Skeletal muscle tissue (tissue), 4 donors: ENCODE measurements around the gene SIN3A. TPM values are rescaled to one million over a fixed set of nuclear protein-coding genes. Genes with fewer than 3 reads are reported as not detected.
"Not testable (repeated sequence)": the region's sequence is repeated elsewhere in the genome, so short reads cannot be mapped to it uniquely, and the experiment has no call there.

ENCODE experiments used
- H3K27ac ChIP-seq: one replicate; pipeline ENCODE4 v1.7.0; 2013; ENCODE audit warnings: mild to moderate bottlenecking, low read depth, low read length, inconsistent platforms
- H3K27me3 ChIP-seq, 3 donors: one replicate each; pipeline ENCODE4 v1.7.0; 2013; ENCODE audit warnings: low read length in 3 of 3; ENCODE audit not compliant: control insufficient read depth in 3 of 3, insufficient read depth in 3 of 3
- H3K36me3 ChIP-seq, 3 donors: one replicate each; pipeline ENCODE4 v1.7.0; 2013; ENCODE audit warnings: low read length in 3 of 3; ENCODE audit not compliant: control insufficient read depth in 3 of 3, insufficient read depth in 3 of 3
- H3K4me1 ChIP-seq, 3 donors: one replicate each; pipeline ENCODE4 v1.7.0; 2013; ENCODE audit warnings: low read length in 3 of 3, mild to moderate bottlenecking in 3 of 3; ENCODE audit not compliant: control insufficient read depth in 3 of 3, insufficient read depth in 3 of 3
- H3K4me3 ChIP-seq, 3 donors: one replicate each; pipeline ENCODE4 v1.7.0; 2013; ENCODE audit warnings: low read length in 3 of 3
- H3K9ac ChIP-seq, 3 donors: one replicate each; pipeline ENCODE4 v1.7.0; 2013; ENCODE audit warnings: low read length in 3 of 3, mild to moderate bottlenecking in 3 of 3, moderate library complexity in 2 of 3, low read depth in 1 of 3
- H3K9me3 ChIP-seq, 3 donors: one replicate each; pipeline ENCODE4 v1.7.0; 2013; ENCODE audit warnings: low read length in 3 of 3; ENCODE audit not compliant: control insufficient read depth in 3 of 3
- total RNA-seq: library from RNA; depleted of rRNA; stranded (reverse); fragments of >200 nt; gene quantifications from one replicate; pipeline ENCODE4 v1.2.3, GENCODE V29; 2014
- donor health status: Osteomylitis.

Gene SIN3A
- total RNA-seq, 1 donor from 2014 or later = 40.7 TPM

- Histone ChIP-seq H3K36me3 (peaks cover 28 to 53% (median 39%) of the 10 kb centered on the region in 3 donors), H3K4me3 (no peak overlapping the region), H3K9ac (no peak overlapping the region)
Observed at GRCh38 chr15:75403892-75404291, 47.6 kb downstream of the SIN3A start.

GRCh38 chr15:75397494-75397893 lies 54.0 kb downstream of the SIN3A start:
- Histone ChIP-seq H3K9me3 (no peaks in the 10 kb centered on the region), H3K36me3 (peaks cover 35 to 79% (median 63%) of the 10 kb centered on the region in 3 donors), H3K27me3 (no peaks in the 10 kb centered on the region), H3K4me3 (no peak overlapping the region), H3K27ac (no peak overlapping the region), H3K4me1 (no peaks in the 10 kb centered on the region), H3K9ac (no peak overlapping the region)

More at GRCh38 chr15:75403892-75404291, 47.6 kb downstream of the SIN3A start:
- no peak overlapping the region for H3K27ac ChIP-seq
- H3K4me1 ChIP-seq = no peaks in the 10 kb centered on the region
- H3K9me3 ChIP-seq = no peaks in the 10 kb centered on the region
- no peaks in the 10 kb centered on the region for H3K27me3 ChIP-seq

GRCh38 chr15:75389791-75390382 lies 61.6 kb downstream of the SIN3A start:
- Histone ChIP-seq H3K9me3 (no peaks in the 10 kb centered on the region), H3K4me3 (no peak overlapping the region), H3K27me3 (no peaks in the 10 kb centered on the region), H3K36me3 (peaks cover 46 to 80% (median 77%) of the 10 kb centered on the region in 3 donors), H3K27ac (no peak overlapping the region), H3K4me1 (no peaks in the 10 kb centered on the region), H3K9ac (no peak overlapping the region)

GRCh38 chr15:75383986-75384385 lies 67.5 kb downstream of the SIN3A start:
- H3K9me3 ChIP-seq, H3K4me1 ChIP-seq: not testable (repeated sequence)
- peaks cover 41 to 74% (median 65%) of the 10 kb centered on the region in 3 donors for H3K36me3 ChIP-seq

GRCh38 chr15:75380773-75381172 lies 70.7 kb downstream of the SIN3A start:
- Histone ChIP-seq H3K27me3 (no peaks in the 10 kb centered on the region), H3K9ac (no peak overlapping the region), H3K36me3 (peaks cover 23 to 61% (median 45%) of the 10 kb centered on the region in 3 donors), H3K9me3 (no peaks in the 10 kb centered on the region), H3K27ac (no peak overlapping the region), H3K4me1 (no peaks in the 10 kb centered on the region), H3K4me3 (no peak overlapping the region)

More at GRCh38 chr15:75383986-75384385, 67.5 kb downstream of the SIN3A start:
- H3K27ac ChIP-seq, H3K27me3 ChIP-seq, H3K4me3 ChIP-seq, H3K9ac ChIP-seq: not testable (repeated sequence)

- no peak overlapping the region for H3K9ac ChIP-seq
- H3K36me3 ChIP-seq = peaks cover 31 to 43% (median 37%) of the 10 kb centered on the region in 3 donors
- no peaks in the 10 kb centered on the region for H3K9me3 ChIP-seq
- peaks cover 20 to 22% (median 21%) of the 10 kb centered on the region in 3 donors for H3K4me1 ChIP-seq
- H3K27ac ChIP-seq = no peak overlapping the region
- H3K27me3 ChIP-seq = no peaks in the 10 kb centered on the region
- no peak overlapping the region for H3K4me3 ChIP-seq
Observed at GRCh38 chr15:75371901-75372688, 79.4 kb downstream of the SIN3A start.

GRCh38 chr15:75371486-75371885 lies 80.0 kb downstream of the SIN3A start:
- H3K27me3 ChIP-seq = no peaks in the 10 kb centered on the region
- H3K36me3 ChIP-seq = peaks cover 36 to 45% (median 43%) of the 10 kb centered on the region in 3 donors
- no peak overlapping the region for H3K9ac ChIP-seq
- H3K9me3 ChIP-seq = no peaks in the 10 kb centered on the region
- H3K4me3 ChIP-seq = no peak overlapping the region
- H3K4me1 ChIP-seq = peaks cover 20 to 22% (median 22%) of the 10 kb centered on the region in 3 donors
- H3K27ac ChIP-seq = no peak overlapping the region

GRCh38 chr15:75369897-75370581 lies 81.5 kb downstream of the SIN3A start:
- H3K4me1 ChIP-seq = peaks cover 20 to 22% (median 22%) of the 10 kb centered on the region in 3 donors
- no peaks in the 10 kb centered on the region for H3K9me3 ChIP-seq
- no peaks in the 10 kb centered on the region for H3K27me3 ChIP-seq
- H3K9ac ChIP-seq = peak overlapping the region in 2 of 3 donors; percentile 98 to 99
- peaks cover 39 to 51% (median 47%) of the 10 kb centered on the region in 3 donors for H3K36me3 ChIP-seq
- H3K27ac ChIP-seq = peak overlapping the region; percentile 94
- peak overlapping the region in 1 of 3 donors; percentile 83 for H3K4me3 ChIP-seq

- peaks cover 20 to 22% (median 22%) of the 10 kb centered on the region in 3 donors for H3K4me1 ChIP-seq
Observed at GRCh38 chr15:75368689-75369239, 82.7 kb downstream of the SIN3A start.

More at GRCh38 chr15:75368689-75369239, 82.7 kb downstream of the SIN3A start:
- Histone ChIP-seq H3K9me3 (no peaks in the 10 kb centered on the region), H3K27me3 (no peaks in the 10 kb centered on the region), H3K9ac (peak overlapping the region; percentile 93 to 99 (median 98)), H3K27ac (peak overlapping the region; percentile 94), H3K36me3 (peaks cover 43 to 51% (median 51%) of the 10 kb centered on the region in 3 donors), H3K4me3 (peak overlapping the region; percentile 83 to 94 (median 92))
